ENCODE measurements around the gene C4orf54.

C4orf54 gene

DNA sequence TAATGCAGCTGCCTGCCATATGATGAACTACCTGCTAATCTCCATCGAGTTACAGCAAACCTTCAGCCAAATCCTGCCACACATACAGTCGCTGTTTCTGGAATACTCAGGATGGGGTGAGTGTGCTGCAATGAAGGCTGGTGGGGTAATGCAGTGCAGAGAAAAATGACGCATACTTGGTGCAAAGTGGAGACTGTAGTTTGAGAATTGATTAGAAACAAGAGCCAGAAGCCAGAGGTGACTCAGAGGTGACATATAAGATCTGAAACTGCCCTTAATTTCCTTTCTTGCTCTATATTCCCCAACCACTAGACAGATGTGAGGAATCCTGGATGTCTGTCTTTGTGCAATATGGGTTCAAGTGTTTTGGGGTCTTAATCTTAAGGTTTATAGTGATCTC, 22.0 kb downstream of the C4orf54 start:
- H3K4me3 ChIP-seq (ENCODE audit: low read length): no peak overlapping the region
- TF ChIP-seq, protein P1, sequence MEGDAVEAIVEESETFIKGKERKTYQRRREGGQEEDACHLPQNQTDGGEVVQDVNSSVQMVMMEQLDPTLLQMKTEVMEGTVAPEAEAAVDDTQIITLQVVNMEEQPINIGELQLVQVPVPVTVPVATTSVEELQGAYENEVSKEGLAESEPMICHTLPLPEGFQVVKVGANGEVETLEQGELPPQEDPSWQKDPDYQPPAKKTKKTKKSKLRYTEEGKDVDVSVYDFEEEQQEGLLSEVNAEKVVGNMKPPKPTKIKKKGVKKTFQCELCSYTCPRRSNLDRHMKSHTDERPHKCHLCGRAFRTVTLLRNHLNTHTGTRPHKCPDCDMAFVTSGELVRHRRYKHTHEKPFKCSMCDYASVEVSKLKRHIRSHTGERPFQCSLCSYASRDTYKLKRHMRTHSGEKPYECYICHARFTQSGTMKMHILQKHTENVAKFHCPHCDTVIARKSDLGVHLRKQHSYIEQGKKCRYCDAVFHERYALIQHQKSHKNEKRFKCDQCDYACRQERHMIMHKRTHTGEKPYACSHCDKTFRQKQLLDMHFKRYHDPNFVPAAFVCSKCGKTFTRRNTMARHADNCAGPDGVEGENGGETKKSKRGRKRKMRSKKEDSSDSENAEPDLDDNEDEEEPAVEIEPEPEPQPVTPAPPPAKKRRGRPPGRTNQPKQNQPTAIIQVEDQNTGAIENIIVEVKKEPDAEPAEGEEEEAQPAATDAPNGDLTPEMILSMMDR (IDR thresholded peaks at IDR 0.05; ENCODE audit: low read length): no peak
- TF ChIP-seq EZH2phosphoT487 (IDR thresholded peaks at IDR 0.05; ENCODE audit: low read length) (no peak), EZH2 (optimal IDR thresholded peaks at IDR 0.05; ENCODE audit: low read depth, low read length) (no peak)
- no peaks in the 10 kb centered on the region for H3K4me1 ChIP-seq (ENCODE audit: low read length)
- no peaks in the 10 kb centered on the region for H3F3A ChIP-seq (ENCODE audit: insufficient read depth, low read length)
- no peaks in the 10 kb centered on the region for H3K9me3 ChIP-seq (replicated peaks; ENCODE audit: insufficient read depth, low read length)
- H4K20me1 ChIP-seq (ENCODE audit: insufficient read depth, low read length): no peaks in the 10 kb centered on the region
- no peak overlapping the region for H3K27ac ChIP-seq (ENCODE audit: low read length)
- H3K9ac ChIP-seq (ENCODE audit: low read length): no peak overlapping the region
- no peaks in the 10 kb centered on the region for H3K36me3 ChIP-seq (replicated peaks; ENCODE audit: insufficient read depth, low read length)
- H3K27me3 ChIP-seq (replicated peaks; ENCODE audit: insufficient read depth, low read length): no peaks in the 10 kb centered on the region; the same call in 1 of the 2 replicates
- H3K9me2 ChIP-seq (replicated peaks; ENCODE audit: insufficient read depth, low read length): no peaks in the 10 kb centered on the region
- H2AFZ ChIP-seq (ENCODE audit: low read length): no peak overlapping the region
- H3K79me2 ChIP-seq (ENCODE audit: low read length): no peaks in the 10 kb centered on the region
- no peak for DNase-seq
- no peak overlapping the region for H3K4me2 ChIP-seq (ENCODE audit: low read depth, low read length)

DNA sequence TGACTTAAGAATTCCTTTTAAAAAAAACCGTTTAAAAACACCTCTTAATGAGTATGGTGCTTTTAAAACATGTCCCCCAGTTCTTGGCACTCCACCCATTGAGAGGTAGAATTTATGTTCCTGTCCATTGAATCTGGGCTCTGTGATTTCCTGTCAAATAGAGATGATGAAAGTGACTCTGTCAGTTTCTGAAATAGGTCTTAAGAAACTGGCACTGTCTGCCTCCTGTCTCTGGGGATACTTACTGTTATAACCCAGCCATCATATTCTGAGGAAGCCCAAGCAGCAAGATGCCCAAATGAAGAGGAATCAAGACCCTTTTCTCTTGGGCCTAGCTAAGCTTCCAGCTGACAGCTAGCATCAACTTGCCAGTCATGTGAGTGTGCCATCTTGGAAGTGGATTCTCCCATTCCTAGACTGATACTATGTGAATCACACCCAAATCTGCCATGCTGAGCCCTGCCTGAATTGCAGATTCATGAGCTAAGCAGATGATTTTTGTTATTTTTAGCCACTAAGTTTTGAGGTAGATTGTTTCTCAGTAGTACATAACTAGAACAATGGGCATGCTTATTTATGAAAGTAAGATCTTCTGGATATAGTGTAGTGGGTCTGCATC, 22.8 kb downstream of the C4orf54 start:
- Histone ChIP-seq H3K9me2 (replicated peaks; ENCODE audit: insufficient read depth, low read length) (no peaks in the 10 kb centered on the region), H3K79me2 (ENCODE audit: low read length) (no peaks in the 10 kb centered on the region), H3K36me3 (replicated peaks; ENCODE audit: insufficient read depth, low read length) (no peaks in the 10 kb centered on the region), H4K20me1 (ENCODE audit: insufficient read depth, low read length) (no peaks in the 10 kb centered on the region), H2AFZ (ENCODE audit: low read length) (no peak overlapping the region), H3K9ac (ENCODE audit: low read length) (no peak overlapping the region), H3K4me3 (ENCODE audit: low read length) (no peak overlapping the region), H3K27ac (ENCODE audit: low read length) (no peak overlapping the region), H3K4me1 (ENCODE audit: low read length) (peaks cover 4% of the 10 kb centered on the region; the same call in 1 of the 2 replicates), H3K4me2 (ENCODE audit: low read depth, low read length) (no peak overlapping the region), H3K27me3 (replicated peaks; ENCODE audit: insufficient read depth, low read length) (no peaks in the 10 kb centered on the region; the same call in 1 of the 2 replicates), H3K9me3 (replicated peaks; ENCODE audit: insufficient read depth, low read length) (no peaks in the 10 kb centered on the region), H3F3A (ENCODE audit: insufficient read depth, low read length) (peaks cover 4% of the 10 kb centered on the region; the same call in 1 of the 2 replicates)
- no peak for TF ChIP-seq EZH2 (optimal IDR thresholded peaks at IDR 0.05; ENCODE audit: low read depth, low read length)
- no peak for TF ChIP-seq EZH2phosphoT487 (IDR thresholded peaks at IDR 0.05; ENCODE audit: low read length)
- TF ChIP-seq, protein P1 (IDR thresholded peaks at IDR 0.05; ENCODE audit: low read length): no peak
- no peak for DNase-seq

DNA sequence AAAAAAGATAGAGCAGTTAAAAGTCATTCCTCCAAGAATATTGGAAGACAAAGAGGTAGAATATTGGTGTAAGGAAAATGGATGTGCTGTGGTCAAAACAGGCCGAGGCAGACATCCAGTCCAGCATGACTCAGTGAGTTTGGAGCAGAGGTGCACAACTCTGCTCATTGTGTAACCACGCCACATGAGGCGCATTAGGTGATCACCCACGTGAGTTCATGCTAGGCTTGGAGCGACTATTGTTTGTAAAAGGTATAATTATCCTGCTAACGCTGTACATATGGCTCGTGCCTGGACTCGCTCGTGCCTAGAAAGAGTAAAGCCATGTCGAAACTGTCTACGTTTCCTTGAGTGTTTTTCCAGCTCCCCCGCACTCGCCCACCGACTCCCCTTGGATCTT, 23.9 kb downstream of the C4orf54 start:
- Histone ChIP-seq H3K79me2 (ENCODE audit: low read length) (no peaks in the 10 kb centered on the region), H3K27me3 (replicated peaks; ENCODE audit: insufficient read depth, low read length) (peaks cover 3% of the 10 kb centered on the region), H3K9me3 (replicated peaks; ENCODE audit: insufficient read depth, low read length) (no peaks in the 10 kb centered on the region), H3K4me1 (ENCODE audit: low read length) (peaks cover 12% of the 10 kb centered on the region; the same call in 1 of the 2 replicates), H3K9me2 (replicated peaks; ENCODE audit: insufficient read depth, low read length) (no peaks in the 10 kb centered on the region), H4K20me1 (ENCODE audit: insufficient read depth, low read length) (no peaks in the 10 kb centered on the region), H3K9ac (ENCODE audit: low read length) (no peak overlapping the region), H3K36me3 (replicated peaks; ENCODE audit: insufficient read depth, low read length) (no peaks in the 10 kb centered on the region), H3K4me3 (ENCODE audit: low read length) (no peak overlapping the region), H3F3A (ENCODE audit: insufficient read depth, low read length) (peaks cover 5% of the 10 kb centered on the region; the same call in 1 of the 2 replicates), H2AFZ (ENCODE audit: low read length) (no peak overlapping the region), H3K27ac (ENCODE audit: low read length) (no peak overlapping the region), H3K4me2 (ENCODE audit: low read depth, low read length) (no peak overlapping the region)
- TF ChIP-seq, protein P1 (IDR thresholded peaks at IDR 0.05; ENCODE audit: low read length): no peak
- TF ChIP-seq EZH2phosphoT487 (IDR thresholded peaks at IDR 0.05; ENCODE audit: low read length) (no peak), EZH2 (optimal IDR thresholded peaks at IDR 0.05; ENCODE audit: low read depth, low read length) (no peak)
- no peak for DNase-seq

Data from MM.1S (cell line).